Retinal pigment epithelial cell (primary cell): ENCODE measurements around the gene FER.

Experiments used
- DNase-seq: peaks from one replicate; pipeline ENCODE4 v3.0.0-alpha.2; 2010; ENCODE audit warnings: low read depth
- H3K4me3 ChIP-seq: 2 replicates; pipeline ENCODE4 v1.5.1; 2011; ENCODE audit warnings: mild to moderate bottlenecking, low read length, control low read depth, moderate library complexity
- CTCF ChIP-seq: conservative IDR thresholded peaks from 2 replicates; pipeline ENCODE4 v1.5.1; 2011; ENCODE audit warnings: low read depth, low read length, control low read depth, inconsistent platforms

Gene FER

GRCh38 chr5:108730617-108731340 is 16.9 kb upstream of the FER start:
- DNase-seq, result no peak
- H3K4me3 ChIP-seq, result no peak overlapping the region
- no peak for TF ChIP-seq CTCF

DNA sequence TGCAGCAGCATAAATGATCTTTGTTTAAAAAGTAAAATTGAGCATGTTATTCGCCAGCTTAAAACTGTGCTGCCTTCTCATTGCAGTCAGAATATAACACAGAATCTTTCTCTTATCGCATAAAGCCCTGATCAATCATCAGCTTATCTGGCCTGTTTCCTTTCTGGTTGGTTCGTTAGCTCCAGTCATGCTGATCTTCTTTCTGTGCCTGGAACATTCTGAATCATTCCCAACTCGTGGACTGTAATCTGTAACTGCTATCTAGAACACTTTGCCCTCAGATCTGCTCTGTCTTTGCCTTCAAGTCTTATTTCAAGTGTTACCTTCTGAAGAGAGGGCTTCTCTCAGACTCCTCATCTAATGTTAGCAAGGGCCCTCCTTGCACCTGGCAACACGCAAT is 11.9 kb upstream of the FER start:
- no peak overlapping the region for H3K4me3 ChIP-seq
- no peak for TF ChIP-seq CTCF
- peak; percentile 43 for DNase-seq

- no peak overlapping the region for H3K4me3 ChIP-seq
- TF ChIP-seq CTCF, result no peak
- DNase-seq, result no peak
Measured at GRCh38 chr5:108736855-108737254, 10.8 kb upstream of the FER start.

DNA sequence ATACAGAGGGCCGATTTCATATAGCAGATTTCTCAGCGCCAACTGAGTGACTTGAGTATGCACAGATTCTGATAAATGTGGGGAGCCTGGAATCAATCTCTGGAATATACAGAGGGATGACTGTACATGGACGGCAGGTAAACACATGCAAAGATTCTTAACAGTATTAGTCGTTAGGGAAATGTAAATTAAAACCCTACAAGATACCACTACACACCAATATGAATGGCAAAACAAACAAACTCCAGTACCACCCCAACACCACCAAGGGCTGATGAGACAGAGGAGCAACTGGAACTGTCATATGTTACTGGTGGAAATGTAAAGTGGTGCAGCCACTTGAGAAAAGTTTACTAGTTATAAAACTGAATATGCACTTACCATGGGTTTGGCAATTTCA is 8.3 kb upstream of the FER start:
- H3K4me3 ChIP-seq, result no peak overlapping the region
- no peak for TF ChIP-seq CTCF
- no peak for DNase-seq

- TF ChIP-seq CTCF, result no peak
- H3K4me3 ChIP-seq, result no peak overlapping the region
- DNase-seq, result no peak
Measured at GRCh38 chr5:108739906-108740305, 7.8 kb upstream of the FER start.

DNA sequence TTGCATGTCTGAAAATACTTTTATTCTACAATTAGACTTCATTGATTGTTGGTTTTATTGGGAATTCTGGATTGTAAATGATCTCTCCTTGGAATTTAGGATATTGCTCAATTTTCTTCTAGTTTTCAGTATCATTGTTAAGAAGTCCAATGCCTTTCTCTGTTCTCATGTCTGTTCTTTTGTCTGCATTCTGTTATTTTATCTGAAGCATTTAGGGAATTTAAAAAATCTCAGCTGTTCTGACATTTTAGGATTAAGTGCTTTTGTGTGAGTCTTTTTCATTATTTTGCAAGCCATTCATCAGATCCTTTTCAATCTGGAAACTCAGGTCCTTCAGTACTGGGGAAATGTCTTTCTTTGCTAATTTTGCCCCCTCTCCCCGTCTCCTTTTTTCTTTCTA is 4.4 kb upstream of the FER start:
- no peak for TF ChIP-seq CTCF
- H3K4me3 ChIP-seq, result no peak overlapping the region
- DNase-seq, result peak; percentile 39

DNA sequence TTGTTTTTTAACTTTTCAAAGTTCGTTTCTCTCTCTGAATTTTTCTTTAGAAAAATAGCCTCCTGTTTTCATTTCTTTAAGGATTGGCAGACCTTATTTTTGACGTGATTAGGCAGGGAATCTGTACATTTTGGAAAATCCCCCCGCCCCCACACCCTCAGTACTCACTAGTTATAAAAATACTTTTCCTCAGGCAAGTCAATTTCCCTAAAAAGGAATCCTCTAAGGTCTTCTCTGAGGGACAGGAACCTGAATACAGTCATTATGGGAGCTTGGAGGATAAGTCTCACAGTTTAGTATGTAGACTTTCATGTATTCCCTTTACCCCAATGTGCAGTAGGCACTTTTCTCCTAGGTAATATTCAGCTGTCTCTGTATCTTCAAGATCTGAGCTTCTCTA is 3.9 kb upstream of the FER start:
- H3K4me3 ChIP-seq, result no peak overlapping the region
- DNase-seq, result no peak
- TF ChIP-seq CTCF, result no peak
